BLaER1 (cell line): ENCODE results near the gene PSORS1C2.
"Not testable (repeated sequence)": the region's sequence is repeated elsewhere in the genome, so short reads cannot be mapped to it uniquely, and the experiment has no call there.

ENCODE experiments used
- H3K27ac ChIP-seq: shearing (Covaris generic); formaldehyde crosslinking; 2 replicates; pipeline ENCODE4 v1.8.1; 2022
- H3K27me3 ChIP-seq: shearing (Covaris generic); formaldehyde crosslinking; 2 replicates; pipeline ENCODE4 v1.8.1; 2022
- H3K36me3 ChIP-seq: shearing (Covaris generic); formaldehyde crosslinking; 2 replicates; pipeline ENCODE4 v1.8.1; 2022
- H3K4me1 ChIP-seq: shearing (Covaris generic); formaldehyde crosslinking; 2 replicates; pipeline ENCODE4 v1.8.1; 2022
- H3K4me2 ChIP-seq: shearing (Covaris generic); formaldehyde crosslinking; 2 replicates; pipeline ENCODE4 v1.8.1; 2022
- H3K4me3 ChIP-seq: shearing (Covaris generic); formaldehyde crosslinking; 2 replicates; pipeline ENCODE4 v1.8.1; 2022
- H3K9ac ChIP-seq: shearing (Covaris generic); formaldehyde crosslinking; 2 replicates; pipeline ENCODE4 v1.8.1; 2022
- H3K9me3 ChIP-seq: shearing (Covaris generic); formaldehyde crosslinking; 2 replicates; pipeline ENCODE4 v1.8.1; 2022
- H4K20me1 ChIP-seq: shearing (Covaris generic); formaldehyde crosslinking; 2 replicates; pipeline ENCODE4 v1.8.1; 2022
- Cebpa-rat ChIP-seq: shearing (Covaris generic); IDR thresholded peaks from 2 replicates; pipeline ENCODE4 v1.8.1; 2022

The PSORS1C2 gene

DNA sequence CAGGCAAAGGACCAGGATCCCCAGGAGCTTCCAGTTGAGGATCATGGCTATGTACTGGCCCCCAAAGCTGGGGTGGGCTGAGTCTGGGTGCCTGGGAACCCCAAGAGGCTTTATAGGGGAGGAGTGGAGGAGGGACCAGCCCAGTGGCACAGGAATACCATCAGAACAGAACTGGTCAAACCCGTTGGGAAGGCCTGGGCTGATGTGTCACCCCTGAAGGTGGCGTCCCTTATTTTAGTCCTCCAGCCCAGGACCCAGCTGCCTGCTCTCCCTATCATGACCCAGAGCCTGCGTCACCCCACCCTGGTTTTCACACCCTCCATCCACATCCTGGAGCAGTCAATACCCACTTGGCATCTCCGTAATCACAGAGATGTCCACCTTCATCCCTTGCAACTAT is at the start of gene PSORS1C2:
Gene PSORS1C2, minus strand, starts transcription at position 85 of the 400 bp plus-strand sequence. Its CDS starts 40 bp downstream, at position 45.
- no peaks in the 10 kb centered on the region for H3K9me3 ChIP-seq
- H4K20me1 ChIP-seq, result no peaks in the 10 kb centered on the region
- H3K36me3 ChIP-seq, result peaks cover 22% of the 10 kb centered on the region
- H3K27ac ChIP-seq, result no peak within 1 kb of the TSS
- TF ChIP-seq Cebpa-rat, result no peak
- no peak within 1 kb of the TSS for H3K9ac ChIP-seq
- no peaks in the 10 kb centered on the region for H3K27me3 ChIP-seq
- H3K4me2 ChIP-seq, result peak within 1 kb of the TSS; percentile 62
- no peak within 1 kb of the TSS for H3K4me3 ChIP-seq
- peaks cover 5% of the 10 kb centered on the region for H3K4me1 ChIP-seq

DNA sequence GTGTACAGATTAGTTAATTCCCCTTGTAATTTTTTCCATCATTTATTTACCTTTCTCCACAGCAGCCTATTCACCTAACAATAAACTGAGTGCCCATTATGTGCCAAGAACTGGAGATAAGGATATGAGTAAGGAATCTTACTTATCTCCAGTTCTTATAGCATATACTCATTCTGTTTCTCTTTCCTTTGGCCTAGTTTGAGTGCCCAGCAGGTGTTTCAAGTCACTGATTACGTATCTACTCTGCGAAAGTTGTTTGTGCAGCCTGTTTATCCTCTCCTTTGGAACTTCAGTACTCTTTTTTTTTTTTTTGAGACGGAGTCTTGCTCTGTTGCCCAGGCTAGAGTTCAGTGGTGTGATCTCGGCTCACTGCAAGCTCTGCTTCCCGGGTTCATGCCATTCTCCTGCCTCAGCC is 48.9 kb upstream of the PSORS1C2 start:
- Histone ChIP-seq H4K20me1 (no peaks in the 10 kb centered on the region), H3K4me3 (no peak overlapping the region), H3K27ac (no peak overlapping the region), H3K27me3 (no peaks in the 10 kb centered on the region), H3K4me2 (no peak overlapping the region), H3K36me3 (no peaks in the 10 kb centered on the region), H3K9me3 (no peaks in the 10 kb centered on the region), H3K9ac (no peak overlapping the region), H3K4me1 (no peaks in the 10 kb centered on the region)
- TF ChIP-seq Cebpa-rat, result no peak

GRCh38 chr6:31186052-31186734 is 47.3 kb upstream of the PSORS1C2 start:
- Histone ChIP-seq H3K4me2 (no peak overlapping the region), H3K9me3 (no peaks in the 10 kb centered on the region), H3K4me1 (no peaks in the 10 kb centered on the region), H3K36me3 (no peaks in the 10 kb centered on the region), H4K20me1 (no peaks in the 10 kb centered on the region), H3K4me3 (no peak overlapping the region), H3K9ac (no peak overlapping the region), H3K27ac (no peak overlapping the region), H3K27me3 (no peaks in the 10 kb centered on the region)
- no peak for TF ChIP-seq Cebpa-rat

DNA sequence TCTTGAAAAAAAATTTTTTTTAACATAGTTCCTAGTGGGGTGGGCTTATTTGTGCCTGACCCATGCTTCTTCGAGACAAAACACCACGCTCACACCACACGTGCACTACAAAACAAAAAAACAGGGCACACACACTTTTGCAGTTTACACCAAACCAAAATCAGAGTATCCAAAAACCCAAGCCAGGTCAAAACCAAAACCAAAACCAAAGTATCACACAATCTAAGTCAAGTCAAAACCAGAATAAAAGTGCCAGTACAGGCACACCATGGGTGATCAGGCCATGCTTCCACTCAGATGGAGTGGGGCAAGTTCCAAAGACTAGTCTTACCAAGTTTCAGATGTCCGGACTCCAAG is 46.8 kb upstream of the PSORS1C2 start:
- H3K4me1 ChIP-seq, H3K9ac ChIP-seq, H3K27ac ChIP-seq, H4K20me1 ChIP-seq, H3K9me3 ChIP-seq, H3K4me2 ChIP-seq, H3K36me3 ChIP-seq, H3K27me3 ChIP-seq, H3K4me3 ChIP-seq: not testable (repeated sequence)

DNA sequence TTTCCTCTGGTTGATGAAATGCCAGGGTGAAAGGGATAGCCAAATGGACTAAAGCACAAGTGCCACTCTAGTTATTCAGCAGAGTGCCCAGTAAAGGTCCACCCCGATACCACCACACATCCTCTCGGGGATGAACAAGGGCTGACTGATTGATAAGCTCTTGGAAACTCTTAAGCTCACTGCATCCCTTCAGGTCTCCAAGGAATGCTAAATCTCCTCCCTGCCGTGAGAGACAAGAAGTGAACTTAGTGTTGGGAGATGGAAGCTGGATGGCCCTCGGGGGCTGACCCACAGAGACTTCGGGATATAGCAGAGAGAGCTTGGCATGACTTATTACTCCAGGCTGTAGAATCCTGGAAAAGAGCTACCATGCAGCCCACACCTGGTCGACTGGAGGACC is 45.0 kb upstream of the PSORS1C2 start:
- H3K9me3 ChIP-seq, H3K27ac ChIP-seq, H3K36me3 ChIP-seq, H3K9ac ChIP-seq, H3K27me3 ChIP-seq, H3K4me2 ChIP-seq, H3K4me3 ChIP-seq, H4K20me1 ChIP-seq, H3K4me1 ChIP-seq: not testable (repeated sequence)

GRCh38 chr6:31183287-31183686 is 44.4 kb upstream of the PSORS1C2 start:
- H3K27ac ChIP-seq, H3K36me3 ChIP-seq, H3K27me3 ChIP-seq, H3K9me3 ChIP-seq, H3K4me1 ChIP-seq, H3K9ac ChIP-seq, H4K20me1 ChIP-seq, H3K4me2 ChIP-seq, H3K4me3 ChIP-seq: not testable (repeated sequence)

- no peak for TF ChIP-seq Cebpa-rat
- Histone ChIP-seq H3K9ac (no peak overlapping the region), H3K4me2 (no peak overlapping the region), H3K9me3 (0 out of 2 replicates have a peak, but pooled peaks cover 3% of the 10 kb centered on the region), H3K4me3 (no peak overlapping the region), H4K20me1 (no peaks in the 10 kb centered on the region), H3K36me3 (no peaks in the 10 kb centered on the region), H3K4me1 (no peaks in the 10 kb centered on the region), H3K27ac (no peak overlapping the region), H3K27me3 (no peaks in the 10 kb centered on the region)
These were observed 41.6 kb upstream of the PSORS1C2 start for GRCh38 chr6:31180500-31180899.

DNA sequence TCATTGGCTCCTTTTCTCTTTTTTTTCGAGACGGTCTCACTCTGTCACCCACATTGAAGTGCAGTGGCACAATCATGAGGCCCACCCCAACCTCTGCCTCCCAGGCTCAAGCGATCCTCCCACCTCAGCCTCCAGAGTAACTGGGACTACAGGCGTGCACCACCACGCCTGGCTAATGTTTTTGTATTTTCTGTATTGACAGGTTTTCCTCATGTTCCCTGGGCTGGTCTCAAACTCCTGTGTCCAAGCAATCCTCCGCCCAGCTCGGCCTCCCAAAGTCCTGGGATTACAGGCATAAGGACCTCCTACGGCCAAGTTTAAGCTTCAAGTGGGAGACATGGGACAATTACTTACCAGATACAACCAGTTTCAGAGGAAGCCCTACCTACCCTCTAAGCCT is 41.0 kb upstream of the PSORS1C2 start:
- Histone ChIP-seq H3K4me2 (no peak overlapping the region), H3K27me3 (no peaks in the 10 kb centered on the region), H3K36me3 (no peaks in the 10 kb centered on the region), H3K4me1 (no peaks in the 10 kb centered on the region), H3K9ac (no peak overlapping the region), H3K27ac (no peak overlapping the region), H3K9me3 (0 out of 2 replicates have a peak, but pooled peaks cover 3% of the 10 kb centered on the region), H3K4me3 (no peak overlapping the region), H4K20me1 (no peaks in the 10 kb centered on the region)
- TF ChIP-seq Cebpa-rat, result no peak

DNA sequence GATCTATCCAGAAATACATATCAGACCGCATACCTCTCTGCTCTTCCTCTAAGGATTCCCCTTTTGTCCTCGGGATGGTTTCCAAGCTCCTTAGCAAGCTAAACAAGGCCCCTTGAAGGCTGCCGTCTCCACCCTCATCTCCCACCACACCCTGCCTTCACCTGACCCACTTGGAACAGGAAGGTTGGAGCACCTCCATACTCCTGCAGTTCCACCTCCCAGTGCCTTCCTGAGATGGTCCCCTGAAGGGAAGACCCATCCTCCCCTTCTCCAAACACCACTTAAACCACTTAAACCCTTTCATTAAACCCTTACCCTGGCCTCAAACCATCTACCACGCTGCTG is 40.1 kb upstream of the PSORS1C2 start:
- H3K36me3 ChIP-seq, result no peaks in the 10 kb centered on the region
- H3K9me3 ChIP-seq, result 0 out of 2 replicates have a peak, but pooled peaks cover 3% of the 10 kb centered on the region
- H3K27ac ChIP-seq, result no peak overlapping the region
- H3K27me3 ChIP-seq, result no peaks in the 10 kb centered on the region
- no peaks in the 10 kb centered on the region for H4K20me1 ChIP-seq
- H3K4me2 ChIP-seq, result no peak overlapping the region
- no peak for TF ChIP-seq Cebpa-rat
- H3K4me1 ChIP-seq, result no peaks in the 10 kb centered on the region
- no peak overlapping the region for H3K9ac ChIP-seq
- H3K4me3 ChIP-seq, result no peak overlapping the region

DNA sequence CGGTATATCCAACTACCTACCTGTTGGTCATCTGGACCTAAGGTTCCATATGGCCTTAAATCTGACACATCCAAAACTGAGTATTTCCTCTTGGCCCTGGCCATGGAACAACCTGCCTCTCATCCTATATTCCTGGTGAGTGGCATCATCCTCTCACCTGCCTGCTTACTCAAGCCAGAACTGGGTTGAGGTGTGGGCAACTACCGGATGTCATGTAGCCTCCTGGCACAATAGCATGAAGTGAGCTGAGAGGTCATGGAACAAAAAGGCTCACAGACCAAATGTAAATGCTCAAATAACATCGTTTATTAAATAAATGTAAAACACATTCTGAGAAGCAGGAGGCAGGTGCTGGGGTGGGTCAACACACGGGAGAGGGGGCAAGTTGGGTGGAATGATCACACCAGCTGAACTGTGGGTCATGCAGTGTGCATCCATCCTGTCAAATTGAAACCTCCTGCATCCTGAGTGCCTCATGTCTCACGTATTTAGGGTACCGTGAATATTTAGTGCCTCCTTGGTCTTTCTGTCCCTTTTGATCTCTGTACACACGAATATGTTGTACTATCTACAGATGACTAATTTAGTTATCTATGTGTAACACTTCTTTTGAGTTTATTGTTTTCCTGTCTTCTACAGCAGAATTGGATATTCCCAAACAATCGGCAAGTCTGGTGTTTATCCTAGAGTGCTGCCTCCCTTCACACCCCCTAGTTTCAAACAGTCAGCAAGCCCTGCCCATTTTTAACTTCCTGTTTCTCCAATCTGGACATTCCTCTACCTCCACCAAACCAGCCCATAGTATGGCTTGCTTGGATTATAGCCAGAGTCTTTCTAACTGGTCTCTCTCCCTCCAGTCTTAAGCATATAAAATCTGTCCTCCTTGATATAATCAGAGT is 39.5 kb upstream of the PSORS1C2 start:
- Histone ChIP-seq H4K20me1 (no peaks in the 10 kb centered on the region), H3K4me2 (no peak overlapping the region), H3K36me3 (no peaks in the 10 kb centered on the region), H3K4me1 (no peaks in the 10 kb centered on the region), H3K9ac (no peak overlapping the region), H3K9me3 (0 out of 2 replicates have a peak, but pooled peaks cover 3% of the 10 kb centered on the region), H3K4me3 (no peak overlapping the region), H3K27me3 (no peaks in the 10 kb centered on the region), H3K27ac (no peak overlapping the region)
- no peak for TF ChIP-seq Cebpa-rat
